Nephron progenitor cell (in vitro differentiated cells): ENCODE results near the gene FCRL3.

Source experiments
- DNase-seq: peaks from one replicate; pipeline ENCODE4 v3.0.0; 2021
- H3K27ac Mint-ChIP-seq: 2 replicates; pipeline ENCODE4 v1.8.0; 2021; ENCODE audit warnings: mild to moderate bottlenecking, moderate library complexity, mixed read lengths
- H3K27me3 Mint-ChIP-seq: 2 replicates; pipeline ENCODE4 v1.8.0; 2021; ENCODE audit warnings: mild to moderate bottlenecking, low read depth, mixed read lengths; ENCODE audit not compliant: poor library complexity
- H3K36me3 Mint-ChIP-seq: 2 replicates; pipeline ENCODE4 v1.8.0; 2021; ENCODE audit warnings: low read depth, mixed read lengths
- H3K4me1 Mint-ChIP-seq: 2 replicates; pipeline ENCODE4 v1.8.0; 2021; ENCODE audit warnings: mixed read lengths
- H3K4me3 Mint-ChIP-seq: 2 replicates; pipeline ENCODE4 v1.8.0; 2021; ENCODE audit warnings: mild to moderate bottlenecking, moderate library complexity, mixed read lengths
- H3K9me3 Mint-ChIP-seq: 2 replicates; pipeline ENCODE4 v1.8.0; 2021; ENCODE audit warnings: mild to moderate bottlenecking, moderate library complexity, mixed read lengths
- TF ChIP-seq, protein P1 (sequence below): fragments of 200-600 bp; sonication (generic); IDR thresholded peaks from 2 replicates; pipeline ENCODE4 v1.5.0; 2021; ENCODE audit warnings: antibody characterized with exemption

The FCRL3 gene

GRCh38 chr1:157673008-157673407 lies 27.6 kb downstream of the FCRL3 start:
- DNase-seq: no peak
- H3K27me3 Mint-ChIP-seq: no peaks in the 10 kb centered on the region
- no peak overlapping the region for H3K4me3 Mint-ChIP-seq
- peaks cover 26% of the 10 kb centered on the region for H3K9me3 Mint-ChIP-seq
- H3K36me3 Mint-ChIP-seq: no peaks in the 10 kb centered on the region
- TF ChIP-seq, protein P1, sequence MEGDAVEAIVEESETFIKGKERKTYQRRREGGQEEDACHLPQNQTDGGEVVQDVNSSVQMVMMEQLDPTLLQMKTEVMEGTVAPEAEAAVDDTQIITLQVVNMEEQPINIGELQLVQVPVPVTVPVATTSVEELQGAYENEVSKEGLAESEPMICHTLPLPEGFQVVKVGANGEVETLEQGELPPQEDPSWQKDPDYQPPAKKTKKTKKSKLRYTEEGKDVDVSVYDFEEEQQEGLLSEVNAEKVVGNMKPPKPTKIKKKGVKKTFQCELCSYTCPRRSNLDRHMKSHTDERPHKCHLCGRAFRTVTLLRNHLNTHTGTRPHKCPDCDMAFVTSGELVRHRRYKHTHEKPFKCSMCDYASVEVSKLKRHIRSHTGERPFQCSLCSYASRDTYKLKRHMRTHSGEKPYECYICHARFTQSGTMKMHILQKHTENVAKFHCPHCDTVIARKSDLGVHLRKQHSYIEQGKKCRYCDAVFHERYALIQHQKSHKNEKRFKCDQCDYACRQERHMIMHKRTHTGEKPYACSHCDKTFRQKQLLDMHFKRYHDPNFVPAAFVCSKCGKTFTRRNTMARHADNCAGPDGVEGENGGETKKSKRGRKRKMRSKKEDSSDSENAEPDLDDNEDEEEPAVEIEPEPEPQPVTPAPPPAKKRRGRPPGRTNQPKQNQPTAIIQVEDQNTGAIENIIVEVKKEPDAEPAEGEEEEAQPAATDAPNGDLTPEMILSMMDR: no peak
- no peak overlapping the region for H3K27ac Mint-ChIP-seq
- no peaks in the 10 kb centered on the region for H3K4me1 Mint-ChIP-seq

- peaks cover 34% of the 10 kb centered on the region for H3K9me3 Mint-ChIP-seq
- no peaks in the 10 kb centered on the region for H3K36me3 Mint-ChIP-seq
- no peaks in the 10 kb centered on the region for H3K27me3 Mint-ChIP-seq
These were observed 28.7 kb downstream of the FCRL3 start for GRCh38 chr1:157671895-157672294.

DNA sequence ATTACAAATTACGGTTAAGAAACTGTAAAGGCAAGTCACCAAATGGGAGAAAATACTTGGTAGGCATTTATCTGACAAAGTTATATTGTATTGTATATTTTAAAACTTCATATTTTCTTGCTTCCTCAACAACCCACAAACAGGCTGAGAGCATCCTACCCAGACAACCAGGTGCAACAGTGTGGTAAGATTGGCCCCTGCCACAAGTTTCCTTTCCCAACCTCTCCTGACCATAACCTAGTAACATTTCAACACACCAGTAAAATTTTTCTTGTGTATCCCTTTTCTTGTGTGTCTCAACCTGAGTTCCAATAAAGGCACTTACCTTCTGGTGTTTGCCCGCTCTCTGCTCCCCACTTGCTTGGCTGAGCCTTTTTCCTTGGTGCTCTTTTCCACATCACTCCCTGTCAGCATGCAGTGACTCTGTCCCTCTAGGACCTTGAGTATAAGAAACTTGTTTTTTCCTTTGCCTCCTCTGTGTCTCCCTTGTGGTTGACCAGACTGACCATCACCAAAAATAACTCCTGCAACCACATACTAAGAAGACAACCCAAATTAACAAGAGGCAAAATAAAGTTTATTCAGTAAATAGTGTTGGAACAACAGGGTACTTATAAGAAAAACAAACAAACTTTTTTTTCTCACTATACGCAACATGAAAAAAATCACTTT lies 40.9 kb downstream of the FCRL3 start:
- Mint-ChIP-seq H3K36me3 (no peaks in the 10 kb centered on the region), H3K9me3 (no peaks in the 10 kb centered on the region), H3K4me1 (no peaks in the 10 kb centered on the region), H3K4me3 (no peak overlapping the region), H3K27ac (no peak overlapping the region), H3K27me3 (peaks cover 6% of the 10 kb centered on the region)
- TF ChIP-seq, protein P1: no peak
- no peak for DNase-seq

More at GRCh38 chr1:157671895-157672294, 28.7 kb downstream of the FCRL3 start:
- Mint-ChIP-seq H3K27ac (no peak overlapping the region), H3K4me1 (no peaks in the 10 kb centered on the region), H3K4me3 (no peak overlapping the region)
- no peak for DNase-seq
- TF ChIP-seq, protein P1: no peak

DNA sequence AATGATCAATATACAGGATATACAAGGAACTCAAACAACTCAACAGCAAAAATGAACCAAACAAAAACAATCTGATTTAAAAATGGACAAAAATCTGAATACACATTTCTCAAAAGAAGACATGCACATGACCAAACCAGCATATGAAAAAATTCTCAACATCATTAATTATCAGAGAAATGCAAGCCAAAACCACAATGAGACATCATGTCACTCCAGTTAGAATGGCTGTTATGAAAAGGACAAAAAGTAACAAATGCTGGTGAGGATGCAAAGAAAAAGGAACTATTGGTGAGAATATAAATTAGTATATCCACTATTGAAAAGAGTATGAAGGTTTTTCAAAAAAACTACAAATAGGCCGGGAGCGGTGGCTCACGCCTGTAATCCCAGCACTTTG lies 42.0 kb downstream of the FCRL3 start:
- TF ChIP-seq, protein P1: no peak
- Mint-ChIP-seq H3K9me3 (no peaks in the 10 kb centered on the region), H3K27ac (no peak overlapping the region), H3K4me1 (no peaks in the 10 kb centered on the region), H3K4me3 (no peak overlapping the region), H3K27me3 (peaks cover 2% of the 10 kb centered on the region), H3K36me3 (no peaks in the 10 kb centered on the region)
- no peak for DNase-seq

DNA sequence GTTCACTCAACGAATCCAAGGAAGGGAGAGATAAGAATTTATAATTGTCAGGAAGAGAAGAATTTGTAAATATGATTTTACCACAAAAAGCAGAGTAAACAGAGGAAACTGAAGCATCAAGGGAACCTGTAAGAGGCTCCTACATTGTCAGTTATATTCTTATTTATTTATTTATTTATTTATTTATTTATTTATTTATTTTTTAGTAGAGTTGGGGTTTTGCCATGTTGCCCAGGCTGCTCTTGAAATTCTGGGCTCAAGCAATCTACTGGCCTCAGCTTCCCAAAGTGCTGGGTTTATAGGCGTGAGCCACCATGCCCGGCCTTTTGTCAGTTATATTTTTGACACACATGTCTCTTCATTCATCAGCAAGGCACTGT lies 47.1 kb downstream of the FCRL3 start:
- no peaks in the 10 kb centered on the region for H3K36me3 Mint-ChIP-seq
- H3K27ac Mint-ChIP-seq: no peak overlapping the region
- no peaks in the 10 kb centered on the region for H3K4me1 Mint-ChIP-seq

More for the DNA sequence above, 47.1 kb downstream of the FCRL3 start:
- TF ChIP-seq, protein P1: no peak
- Mint-ChIP-seq H3K4me3 (no peak overlapping the region), H3K27me3 (peaks cover 14% of the 10 kb centered on the region), H3K9me3 (no peaks in the 10 kb centered on the region)
- no peak for DNase-seq
